ACC112 (cell line): Measurements from ENCODE around the gene SRP68.

Experiments
- H2AFZ ChIP-seq: fragments of 200-600 bp; sonication (generic); one replicate; pipeline ENCODE4 v1.6.0; 2017; ENCODE audit warnings: antibody characterized with exemption, low read length; ENCODE audit not compliant: unreplicated experiment
- H3K27ac ChIP-seq: fragments of 200-600 bp; sonication (generic); 2 replicates; pipeline ENCODE4 v1.5.1; 2014; ENCODE audit warnings: low read depth, mild to moderate bottlenecking, antibody characterized with exemption, low read length, moderate library complexity
- H3K27me3 ChIP-seq: fragments of 200-600 bp; sonication (generic); 2 replicates; pipeline ENCODE4 v1.6.1; 2014; ENCODE audit warnings: mild to moderate bottlenecking, antibody characterized with exemption, low read length, moderate library complexity, mixed read lengths; ENCODE audit not compliant: insufficient read depth
- H3K36me3 ChIP-seq: fragments of 200-600 bp; sonication (generic); 2 replicates; pipeline ENCODE4 v1.6.1; 2016; ENCODE audit warnings: mild to moderate bottlenecking, antibody characterized with exemption, low read length, moderate library complexity, mixed read lengths; ENCODE audit not compliant: insufficient read depth
- H3K4me1 ChIP-seq: fragments of 200-600 bp; sonication (generic); one replicate; pipeline ENCODE4 v1.6.1; 2016; ENCODE audit warnings: low read length, mixed read lengths; ENCODE audit not compliant: insufficient read depth, unreplicated experiment, control insufficient read depth
- H3K4me3 ChIP-seq: fragments of 200-600 bp; sonication (generic); 2 replicates; pipeline ENCODE4 v1.5.1; 2014; ENCODE audit warnings: mild to moderate bottlenecking, low read depth, low read length
- H3K79me2 ChIP-seq: fragments of 200-600 bp; sonication (generic); one replicate; pipeline ENCODE4 v1.6.0; 2016; ENCODE audit warnings: low read length; ENCODE audit not compliant: control insufficient read depth, unreplicated experiment, insufficient read depth

Gene SRP68

GRCh38 chr17:76024353-76024752, 48.0 kb downstream of the SRP68 start:
- Histone ChIP-seq H2AFZ (no peak overlapping the region), H3K27me3 (no peaks in the 10 kb centered on the region), H3K4me1 (peaks cover 1% of the 10 kb centered on the region), H3K27ac (no peak overlapping the region), H3K4me3 (no peak overlapping the region), H3K79me2 (no peaks in the 10 kb centered on the region), H3K36me3 (no peaks in the 10 kb centered on the region)

GRCh38 chr17:76023900-76024237, 48.4 kb downstream of the SRP68 start:
- H3K27ac ChIP-seq = no peak overlapping the region
- no peaks in the 10 kb centered on the region for H3K36me3 ChIP-seq
- H3K27me3 ChIP-seq = no peaks in the 10 kb centered on the region
- H3K79me2 ChIP-seq = no peaks in the 10 kb centered on the region
- no peak overlapping the region for H3K4me3 ChIP-seq
- no peaks in the 10 kb centered on the region for H3K4me1 ChIP-seq
- no peak overlapping the region for H2AFZ ChIP-seq

GRCh38 chr17:76022973-76023899, 49.1 kb downstream of the SRP68 start:
- no peaks in the 10 kb centered on the region for H3K27me3 ChIP-seq
- H3K79me2 ChIP-seq = no peaks in the 10 kb centered on the region
- H3K4me1 ChIP-seq = no peaks in the 10 kb centered on the region
- H2AFZ ChIP-seq = no peak overlapping the region
- no peak overlapping the region for H3K4me3 ChIP-seq
- no peak overlapping the region for H3K27ac ChIP-seq
- H3K36me3 ChIP-seq = no peaks in the 10 kb centered on the region

GRCh38 chr17:76022285-76022684, 50.0 kb downstream of the SRP68 start:
- Histone ChIP-seq H3K79me2 (no peaks in the 10 kb centered on the region), H3K27ac (no peak overlapping the region), H3K36me3 (no peaks in the 10 kb centered on the region), H3K4me1 (no peaks in the 10 kb centered on the region), H3K27me3 (no peaks in the 10 kb centered on the region), H3K4me3 (no peak overlapping the region), H2AFZ (no peak overlapping the region)

- Histone ChIP-seq H3K36me3 (no peaks in the 10 kb centered on the region), H3K79me2 (no peaks in the 10 kb centered on the region), H3K4me1 (no peaks in the 10 kb centered on the region), H3K4me3 (no peak overlapping the region), H3K27ac (no peak overlapping the region), H3K27me3 (no peaks in the 10 kb centered on the region), H2AFZ (no peak overlapping the region)
Observed at GRCh38 chr17:76019833-76020467, 52.4 kb downstream of the SRP68 start.

- H3K27me3 ChIP-seq = no peaks in the 10 kb centered on the region; the same call in 1 of the 2 replicates
- H3K36me3 ChIP-seq = no peaks in the 10 kb centered on the region
- H3K27ac ChIP-seq = no peak overlapping the region
- H3K4me1 ChIP-seq = peaks cover 3% of the 10 kb centered on the region
- no peak overlapping the region for H3K4me3 ChIP-seq
- H2AFZ ChIP-seq = no peak overlapping the region
- H3K79me2 ChIP-seq = no peaks in the 10 kb centered on the region
Observed at GRCh38 chr17:76018801-76019200, 53.5 kb downstream of the SRP68 start.

- no peaks in the 10 kb centered on the region; the same call in 1 of the 2 replicates for H3K27me3 ChIP-seq
- no peaks in the 10 kb centered on the region for H3K36me3 ChIP-seq
- H3K27ac ChIP-seq = no peak overlapping the region
- no peak overlapping the region for H2AFZ ChIP-seq
- peaks cover 7% of the 10 kb centered on the region for H3K4me1 ChIP-seq
- no peaks in the 10 kb centered on the region for H3K79me2 ChIP-seq
- H3K4me3 ChIP-seq = no peak overlapping the region
Observed at GRCh38 chr17:76018340-76018680, 54.0 kb downstream of the SRP68 start.

- Histone ChIP-seq H3K79me2 (no peaks in the 10 kb centered on the region), H3K27ac (no peak overlapping the region), H3K27me3 (no peaks in the 10 kb centered on the region; the same call in 1 of the 2 replicates), H2AFZ (no peak overlapping the region), H3K36me3 (no peaks in the 10 kb centered on the region), H3K4me1 (peaks cover 7% of the 10 kb centered on the region), H3K4me3 (no peak overlapping the region)
Observed at GRCh38 chr17:76017481-76018339, 54.6 kb downstream of the SRP68 start.

GRCh38 chr17:76014925-76015261, 57.4 kb downstream of the SRP68 start:
- Histone ChIP-seq H3K79me2 (no peaks in the 10 kb centered on the region), H3K4me1 (peaks cover 7% of the 10 kb centered on the region), H3K27me3 (no peaks in the 10 kb centered on the region; the same call in 1 of the 2 replicates), H3K4me3 (no peak overlapping the region), H2AFZ (no peak overlapping the region), H3K36me3 (no peaks in the 10 kb centered on the region), H3K27ac (no peak overlapping the region)

GRCh38 chr17:76014100-76014924, 58.0 kb downstream of the SRP68 start:
- Histone ChIP-seq H3K79me2 (no peaks in the 10 kb centered on the region), H3K36me3 (no peaks in the 10 kb centered on the region), H3K27me3 (no peaks in the 10 kb centered on the region; the same call in 1 of the 2 replicates), H2AFZ (no peak overlapping the region), H3K27ac (no peak overlapping the region), H3K4me3 (no peak overlapping the region), H3K4me1 (peaks cover 7% of the 10 kb centered on the region)
